GM18517 (cell line): ENCODE data around the gene LTB4R2.
"Not testable (repeated sequence)": the region's sequence is repeated elsewhere in the genome, so short reads cannot be mapped to it uniquely, and the experiment has no call there.

ENCODE experiments used
- ATAC-seq: cut with Tn5 transposase; IDR thresholded peaks from one replicate; pipeline ENCODE4 v1.9.1; 2021; ENCODE audit warnings: mild to moderate bottlenecking, moderate library complexity; ENCODE audit not compliant: unreplicated experiment

LTB4R2 gene

GRCh38 chr14:24338843-24339242 is 28.9 kb downstream of the LTB4R2 start:
- no peak for ATAC-seq

- ATAC-seq: peak; percentile 74
Measured at GRCh38 chr14:24339284-24340151, 29.6 kb downstream of the LTB4R2 start, which contains the start of gene RIPK3. TSS of gene RIPK3 (minus strand) at chr14:24339991. CDS start at chr14:24339826, 165 bp downstream.

- no peak for ATAC-seq
Measured at GRCh38 chr14:24340606-24341005, 30.7 kb downstream of the LTB4R2 start.

- no peak for ATAC-seq
Measured at GRCh38 chr14:24342889-24343288, 32.9 kb downstream of the LTB4R2 start.

GRCh38 chr14:24343795-24344660 is 34.1 kb downstream of the LTB4R2 start:
- ATAC-seq: no peak

GRCh38 chr14:24347134-24347533 is 37.2 kb downstream of the LTB4R2 start:
- ATAC-seq: no peak

- no peak for ATAC-seq
Measured at GRCh38 chr14:24348186-24348585, 38.2 kb downstream of the LTB4R2 start.

- ATAC-seq: no peak
Measured at GRCh38 chr14:24349742-24350141, 39.8 kb downstream of the LTB4R2 start.

GRCh38 chr14:24351517-24351916 is 41.6 kb downstream of the LTB4R2 start:
- no peak for ATAC-seq

GRCh38 chr14:24353559-24354481 is 43.9 kb downstream of the LTB4R2 start:
- no peak for ATAC-seq

GRCh38 chr14:24354482-24354825 is 44.5 kb downstream of the LTB4R2 start:
- ATAC-seq: not testable (repeated sequence)

GRCh38 chr14:24355009-24355408 is 45.1 kb downstream of the LTB4R2 start:
- no peak for ATAC-seq

GRCh38 chr14:24356208-24356607 is 46.3 kb downstream of the LTB4R2 start:
- ATAC-seq: no peak

GRCh38 chr14:24360281-24360680 is 50.3 kb downstream of the LTB4R2 start:
- no peak for ATAC-seq

- no peak for ATAC-seq
Measured at GRCh38 chr14:24361326-24361725, 51.4 kb downstream of the LTB4R2 start.
